Measurements from ENCODE around the gene NEURL1B.

GRCh38 chr5:172723508-172723907 is 82.4 kb downstream of the NEURL1B start:
- TF ChIP-seq CTCF (tag by site-specific recombination; IDR thresholded peaks at IDR 0.05) (no peak), YY1 (tag by site-specific recombination; IDR thresholded peaks at IDR 0.05) (no peak), ZNF548 (tag by site-specific recombination; IDR thresholded peaks at IDR 0.05) (no peak), FEZF1 (tag by site-specific recombination; IDR thresholded peaks at IDR 0.05) (no peak), ZNF449 (tag by site-specific recombination; IDR thresholded peaks at IDR 0.05) (no peak), ZNF146 (tag by site-specific recombination; IDR thresholded peaks at IDR 0.05) (no peak), ZNF558 (tag by site-specific recombination; IDR thresholded peaks at IDR 0.05) (no peak)
